Anterior cingulate cortex (tissue), 58 donors: ENCODE results near the gene CCDC158.
A peak's percentile ranks its signal among the peaks of the same experiment; 100 is the strongest.
"Not testable (repeated sequence)": the region's sequence is repeated elsewhere in the genome, so short reads cannot be mapped to it uniquely, and the experiment has no call there.

Source experiments
- DNase-seq, 58 donors: peaks; one replicate each; lab custom pipeline; 2025; lab: John Stamatoyannopoulos, UW

The CCDC158 gene

GRCh38 chr4:76430519-76431388 lies 9.8 kb upstream of the CCDC158 start:
- DNase-seq = peak in 2 of 58 donors; percentile 12 to 20

- no peak for DNase-seq
Observed at GRCh38 chr4:76429636-76430035, 8.7 kb upstream of the CCDC158 start.

GRCh38 chr4:76426272-76426671 lies 5.3 kb upstream of the CCDC158 start:
- DNase-seq = peak in 1 of 58 donors; percentile 10

GRCh38 chr4:76423159-76423558 lies 2.2 kb upstream of the CCDC158 start:
- not testable (repeated sequence) for DNase-seq

GRCh38 chr4:76420188-76420761 lies 666 bp downstream of the CCDC158 start:
- peak in 1 of 58 donors; percentile 1 for DNase-seq

GRCh38 chr4:76410636-76411035 lies 10.3 kb downstream of the CCDC158 start:
- no peak for DNase-seq

- no peak for DNase-seq
Observed at GRCh38 chr4:76407440-76408119, 13.4 kb downstream of the CCDC158 start.

GRCh38 chr4:76406081-76406480 lies 14.9 kb downstream of the CCDC158 start:
- DNase-seq = no peak

- no peak for DNase-seq
Observed at GRCh38 chr4:76401654-76402053, 19.3 kb downstream of the CCDC158 start.

GRCh38 chr4:76388160-76388908 lies 32.6 kb downstream of the CCDC158 start:
- no peak for DNase-seq

- no peak for DNase-seq
Observed at GRCh38 chr4:76386566-76387305, 34.2 kb downstream of the CCDC158 start.

GRCh38 chr4:76385974-76386373 lies 35.0 kb downstream of the CCDC158 start:
- no peak for DNase-seq

- no peak for DNase-seq
Observed at GRCh38 chr4:76384052-76384451, 36.9 kb downstream of the CCDC158 start.

- DNase-seq = no peak
Observed at GRCh38 chr4:76383001-76383400, 37.9 kb downstream of the CCDC158 start.

GRCh38 chr4:76381986-76382385 lies 39.0 kb downstream of the CCDC158 start:
- no peak for DNase-seq

GRCh38 chr4:76380561-76380960 lies 40.4 kb downstream of the CCDC158 start:
- DNase-seq = no peak

- DNase-seq = no peak
Observed at GRCh38 chr4:76377911-76378310, 43.0 kb downstream of the CCDC158 start.

GRCh38 chr4:76377481-76377901 lies 43.5 kb downstream of the CCDC158 start:
- no peak for DNase-seq

GRCh38 chr4:76376534-76376933 lies 44.4 kb downstream of the CCDC158 start:
- no peak for DNase-seq

- DNase-seq = no peak
Observed at GRCh38 chr4:76375703-76376102, 45.2 kb downstream of the CCDC158 start.
